Measurements from ENCODE around the gene HM13. TPM values are rescaled to one million over a fixed set of nuclear protein-coding genes. Genes with fewer than 3 reads are reported as not detected.

The HM13 gene
- total RNA-seq, 6 experiments from 2014 or later = 265 to 332 (median 284) TPM

GRCh38 chr20:31551163-31552081, 37.2 kb downstream of the HM13 start:
- peak overlapping the region; percentile 9; the same call in 1 of the 2 replicates for H3K4me3 Mint-ChIP-seq
- no peak for DNase-seq
- H3K9me3 Mint-ChIP-seq = 0 out of 2 replicates have a peak, but pooled peaks cover 3% of the 10 kb centered on the region
- H3K27ac Mint-ChIP-seq = peak overlapping the region; percentile 86
- peaks cover 44% of the 10 kb centered on the region for H3K36me3 Mint-ChIP-seq (ENCODE audit: low read depth)
- peaks cover 48% of the 10 kb centered on the region for H3K4me1 Mint-ChIP-seq (ENCODE audit: low read depth)
- TF ChIP-seq CTCF (IDR thresholded peaks at IDR 0.05) = no peak
- H3K27me3 Mint-ChIP-seq (ENCODE audit: insufficient read depth) = peaks cover 9% of the 10 kb centered on the region

GRCh38 chr20:31555203-31555775, 41.0 kb downstream of the HM13 start:
- peaks cover 30% of the 10 kb centered on the region for H3K36me3 Mint-ChIP-seq (ENCODE audit: low read depth)
- no peak for TF ChIP-seq CTCF (IDR thresholded peaks at IDR 0.05)
- H3K4me1 Mint-ChIP-seq (ENCODE audit: low read depth) = peaks cover 50% of the 10 kb centered on the region
- H3K9me3 Mint-ChIP-seq = no peaks in the 10 kb centered on the region
- peak overlapping the region; percentile 55 for H3K27ac Mint-ChIP-seq
- DNase-seq = no peak
- H3K4me3 Mint-ChIP-seq = no peak overlapping the region
- H3K27me3 Mint-ChIP-seq (ENCODE audit: insufficient read depth) = peaks cover 3% of the 10 kb centered on the region

GRCh38 chr20:31559704-31560093, 45.5 kb downstream of the HM13 start:
- DNase-seq = peak; percentile 49

GRCh38 chr20:31560094-31560745, 46.0 kb downstream of the HM13 start:
- Mint-ChIP-seq H3K27me3 (ENCODE audit: insufficient read depth) (peaks cover 5% of the 10 kb centered on the region), H3K36me3 (ENCODE audit: low read depth) (peaks cover 42% of the 10 kb centered on the region), H3K4me3 (peak overlapping the region; percentile 59), H3K4me1 (ENCODE audit: low read depth) (peaks cover 56% of the 10 kb centered on the region), H3K9me3 (no peaks in the 10 kb centered on the region), H3K27ac (peak overlapping the region; percentile 92)
- peak; percentile 97 for TF ChIP-seq CTCF (IDR thresholded peaks at IDR 0.05)
- DNase-seq = peak; percentile 81

More at GRCh38 chr20:31559704-31560093, 45.5 kb downstream of the HM13 start:
- Mint-ChIP-seq H3K36me3 (ENCODE audit: low read depth) (peaks cover 42% of the 10 kb centered on the region), H3K9me3 (no peaks in the 10 kb centered on the region), H3K27ac (peak overlapping the region; percentile 92), H3K27me3 (ENCODE audit: insufficient read depth) (peaks cover 5% of the 10 kb centered on the region), H3K4me3 (peak overlapping the region; percentile 9), H3K4me1 (ENCODE audit: low read depth) (peaks cover 56% of the 10 kb centered on the region)
- no peak for TF ChIP-seq CTCF (IDR thresholded peaks at IDR 0.05)

- no peak for TF ChIP-seq CTCF (IDR thresholded peaks at IDR 0.05)
- H3K4me1 Mint-ChIP-seq (ENCODE audit: low read depth) = peaks cover 59% of the 10 kb centered on the region
- H3K36me3 Mint-ChIP-seq (ENCODE audit: low read depth) = peaks cover 42% of the 10 kb centered on the region
- DNase-seq = peak; percentile 97
- H3K4me3 Mint-ChIP-seq = peak overlapping the region; percentile 76
- H3K27me3 Mint-ChIP-seq (ENCODE audit: insufficient read depth) = peaks cover 5% of the 10 kb centered on the region
- peak overlapping the region; percentile 92 for H3K27ac Mint-ChIP-seq
- H3K9me3 Mint-ChIP-seq = no peaks in the 10 kb centered on the region
Measured at GRCh38 chr20:31560746-31561598, 46.7 kb downstream of the HM13 start.
